GM21786 (cell line): ENCODE data around the gene C10orf143.

Experiments
- ATAC-seq: cut with Tn5 transposase; IDR thresholded peaks from one replicate; pipeline ENCODE4 v1.9.1; 2021; ENCODE audit not compliant: unreplicated experiment

C10orf143 gene

GRCh38 chr10:130054021-130054420, 56.6 kb downstream of the C10orf143 start:
- ATAC-seq: no peak

GRCh38 chr10:130053561-130053960, 57.1 kb downstream of the C10orf143 start:
- no peak for ATAC-seq

GRCh38 chr10:130052193-130052592, 58.4 kb downstream of the C10orf143 start:
- no peak for ATAC-seq

- no peak for ATAC-seq
Measured at GRCh38 chr10:130050721-130051120, 59.9 kb downstream of the C10orf143 start.

GRCh38 chr10:130049987-130050386, 60.6 kb downstream of the C10orf143 start:
- ATAC-seq: no peak

- no peak for ATAC-seq
Measured at GRCh38 chr10:130049244-130049643, 61.4 kb downstream of the C10orf143 start.

GRCh38 chr10:130048081-130048480, 62.5 kb downstream of the C10orf143 start:
- ATAC-seq: no peak

GRCh38 chr10:130047336-130047735, 63.3 kb downstream of the C10orf143 start:
- no peak for ATAC-seq

- no peak for ATAC-seq
Measured at GRCh38 chr10:130046591-130046990, 64.0 kb downstream of the C10orf143 start.

GRCh38 chr10:130045801-130046321, 64.8 kb downstream of the C10orf143 start:
- no peak for ATAC-seq

GRCh38 chr10:130045091-130045652, 65.5 kb downstream of the C10orf143 start:
- ATAC-seq: no peak

- ATAC-seq: no peak
Measured at GRCh38 chr10:130044067-130045061, 66.3 kb downstream of the C10orf143 start.

- no peak for ATAC-seq
Measured at GRCh38 chr10:130043491-130043890, 67.1 kb downstream of the C10orf143 start.

- ATAC-seq: no peak
Measured at GRCh38 chr10:130042381-130042780, 68.2 kb downstream of the C10orf143 start.

- no peak for ATAC-seq
Measured at GRCh38 chr10:130041451-130042371, 68.9 kb downstream of the C10orf143 start.

- ATAC-seq: no peak
Measured at GRCh38 chr10:130040817-130041330, 69.8 kb downstream of the C10orf143 start.

GRCh38 chr10:130040351-130040750, 70.3 kb downstream of the C10orf143 start:
- ATAC-seq: no peak

GRCh38 chr10:130039141-130039540, 71.5 kb downstream of the C10orf143 start:
- ATAC-seq: no peak

GRCh38 chr10:130038611-130039109, 72.0 kb downstream of the C10orf143 start:
- no peak for ATAC-seq

GRCh38 chr10:130038019-130038555, 72.5 kb downstream of the C10orf143 start:
- no peak for ATAC-seq
